CD8-positive, alpha-beta memory T cell (primary cell): Measurements from ENCODE around the gene RND2. TPM values are rescaled to one million over a fixed set of nuclear protein-coding genes. Genes with fewer than 3 reads are reported as not detected.
"Not testable (repeated sequence)": the region's sequence is repeated elsewhere in the genome, so short reads cannot be mapped to it uniquely, and the experiment has no call there.

Experiments
- CTCF ChIA-PET: fragments of 350-600 bp; sonication (Branson Sonifier 250); formaldehyde crosslinking; loops from one replicate; lab custom pipeline; 2021; ENCODE audit warnings: antibody characterized with exemption; lab: Charles Lee
- POLR2A ChIA-PET: fragments of 350-600 bp; sonication (Branson Sonifier 250); formaldehyde crosslinking; loops from one replicate; lab custom pipeline; 2021; ENCODE audit warnings: antibody characterized with exemption; lab: Charles Lee
- DNase-seq, 5 donors: peaks; one replicate each; pipeline versions ENCODE4 v3.0.0 to v3.0.0-alpha.2; 2020 to 2022; ENCODE audit warnings: mixed read lengths in 1 of 5
- H3K27ac ChIP-seq: one replicate; pipeline ENCODE4 v1.7.0; 2013; ENCODE audit warnings: low read depth, mild to moderate bottlenecking, low read length, moderate library complexity
- H3K27me3 ChIP-seq: 2 replicates; pipeline ENCODE4 v1.7.0; 2013; ENCODE audit warnings: low read length, mild to moderate bottlenecking; ENCODE audit not compliant: insufficient read depth, poor library complexity, severe bottlenecking
- H3K36me3 ChIP-seq: 2 replicates; pipeline ENCODE4 v1.7.0; 2013; ENCODE audit warnings: mild to moderate bottlenecking, low read length, moderate library complexity; ENCODE audit not compliant: insufficient read depth
- H3K4me1 ChIP-seq: 2 replicates; pipeline ENCODE4 v1.7.0; 2013; ENCODE audit warnings: mild to moderate bottlenecking, low read length, moderate library complexity; ENCODE audit not compliant: insufficient read depth
- H3K4me3 ChIP-seq: 2 replicates; pipeline ENCODE4 v1.7.0; 2013; ENCODE audit warnings: mild to moderate bottlenecking, low read length
- H3K9me3 ChIP-seq: 2 replicates; pipeline ENCODE4 v1.7.0; 2013; ENCODE audit warnings: mild to moderate bottlenecking, low read length
- H3K27ac Mint-ChIP-seq, 8 donors: one replicate each; pipeline ENCODE4 v1.8.0; 2020 to 2021; ENCODE audit warnings: mixed read lengths in 8 of 8, mild to moderate bottlenecking in 6 of 8, inconsistent platforms in 3 of 8, moderate library complexity in 3 of 8
- H3K27me3 Mint-ChIP-seq, 2 donors: one replicate each; pipeline ENCODE4 v1.8.0; 2020 to 2021; ENCODE audit warnings: mixed read lengths in 2 of 2, mild to moderate bottlenecking in 1 of 2, moderate library complexity in 1 of 2
- H3K36me3 Mint-ChIP-seq, 3 donors: one replicate each; pipeline ENCODE4 v1.8.0; 2020 to 2021; ENCODE audit warnings: mixed read lengths in 3 of 3, inconsistent platforms in 1 of 3, mild to moderate bottlenecking in 1 of 3
- H3K4me1 Mint-ChIP-seq, 3 donors: one replicate each; pipeline ENCODE4 v1.8.0; 2020 to 2021; ENCODE audit warnings: mixed read lengths in 3 of 3, inconsistent platforms in 1 of 3, mild to moderate bottlenecking in 1 of 3
- H3K4me3 Mint-ChIP-seq, 7 donors: one replicate each; pipeline ENCODE4 v1.8.0; 2020 to 2021; ENCODE audit warnings: mixed read lengths in 7 of 7, mild to moderate bottlenecking in 6 of 7, moderate library complexity in 4 of 7, inconsistent platforms in 2 of 7
- H3K9me3 Mint-ChIP-seq, 5 donors: one replicate each; pipeline ENCODE4 v1.8.0; 2020 to 2022; ENCODE audit warnings: mixed read lengths in 5 of 5, mild to moderate bottlenecking in 3 of 5, moderate library complexity in 2 of 5, inconsistent platforms in 1 of 5
- polyA plus RNA-seq: library from polyadenylated mRNA; unstranded; fragments of 300-500 nt; fragmentation: Illumina TruSeq; gene quantifications from one replicate; pipeline ENCODE4 v1.2.3, GENCODE V29; 2021
- total RNA-seq, 2 experiments: library from RNA; stranded (reverse); gene quantifications; one replicate each; pipeline ENCODE4 v1.2.3, GENCODE V29; 2021

Gene RND2, protein sequence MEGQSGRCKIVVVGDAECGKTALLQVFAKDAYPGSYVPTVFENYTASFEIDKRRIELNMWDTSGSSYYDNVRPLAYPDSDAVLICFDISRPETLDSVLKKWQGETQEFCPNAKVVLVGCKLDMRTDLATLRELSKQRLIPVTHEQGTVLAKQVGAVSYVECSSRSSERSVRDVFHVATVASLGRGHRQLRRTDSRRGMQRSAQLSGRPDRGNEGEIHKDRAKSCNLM
- total RNA-seq = under 1 TPM; 0.04 to 0.22 TPM
- polyA plus RNA-seq = not detected

DNA sequence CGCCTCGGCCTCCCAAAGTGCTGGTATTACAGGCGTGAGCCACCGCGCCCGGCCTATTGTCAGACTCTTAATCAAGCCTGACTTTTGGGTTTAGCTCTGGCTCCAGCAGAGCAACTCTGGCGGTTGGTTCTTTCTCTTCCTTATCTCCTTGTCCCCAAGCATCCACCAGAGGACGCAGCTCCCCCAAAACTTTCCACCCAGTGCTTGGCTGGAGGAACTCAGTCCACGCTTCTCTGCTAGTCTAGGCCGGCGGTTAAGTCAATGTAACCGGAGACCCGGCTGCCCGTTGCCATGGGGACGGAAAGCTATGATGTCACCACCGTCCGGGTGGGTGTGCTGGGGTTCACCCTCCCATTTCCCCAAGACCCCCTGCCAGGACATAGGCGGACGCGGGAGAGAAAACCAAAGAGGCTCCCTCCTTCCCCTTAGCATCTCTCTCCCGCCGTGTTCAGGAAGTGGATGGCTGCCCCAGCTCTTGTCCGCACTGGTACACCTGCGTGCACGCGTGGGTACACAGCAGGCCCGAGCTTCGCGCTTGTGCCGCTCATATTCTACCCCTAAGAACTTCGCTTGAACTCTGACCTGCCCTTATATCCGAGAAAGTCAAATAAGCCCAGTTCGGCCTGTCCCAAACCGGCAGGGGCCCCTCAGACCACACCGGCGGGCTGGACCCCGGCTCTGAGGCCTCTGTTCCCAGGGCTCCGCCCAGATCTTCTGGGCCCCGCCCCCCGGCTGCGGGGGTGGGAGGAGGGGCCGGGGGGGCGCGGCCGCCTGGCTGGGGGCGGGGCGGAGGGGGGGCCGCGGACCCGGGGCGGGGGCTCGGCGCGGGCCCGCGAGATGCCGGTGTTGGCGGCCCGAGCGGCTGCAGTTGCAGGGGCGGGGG is at the start of gene RND2:
Gene RND2, plus strand, starts transcription at position 825 of the 883 bp plus-strand sequence. CDS start 117 bp downstream, outside the sequence.
- peak; percentile 67 to 94 (median 77) for DNase-seq
- H3K36me3 ChIP-seq = no peaks in the 10 kb centered on the region
- no peaks in the 10 kb centered on the region for H3K9me3 Mint-ChIP-seq
- peak within 1 kb of the TSS; percentile 78 to 96 (median 94) for H3K27ac Mint-ChIP-seq
- peaks cover 14 to 34% (median 27%) of the 10 kb centered on the region in 3 donors for H3K4me1 Mint-ChIP-seq
- peak within 1 kb of the TSS; percentile 97 for H3K4me3 ChIP-seq
- H3K4me1 ChIP-seq = peaks cover 22% of the 10 kb centered on the region
- peak within 1 kb of the TSS; percentile 87 to 97 (median 92) for H3K4me3 Mint-ChIP-seq
- H3K27me3 ChIP-seq = no peaks in the 10 kb centered on the region
- H3K27me3 Mint-ChIP-seq = peaks cover 0 to 1% of the 10 kb centered on the region in 2 donors
- H3K27ac ChIP-seq = peak within 1 kb of the TSS; percentile 84
- POLR2A ChIA-PET = interaction anchor here (0.7 to 2.9 kb wide), 5 partner anchors 18 to 336 kb away, joined by 3 to 23 read pairs (median 3); partner anchors contain the start of genes IFI35, NBR1 and RPL27
- H3K9me3 ChIP-seq = no peaks in the 10 kb centered on the region
- H3K36me3 Mint-ChIP-seq = peaks cover 0 to 3% (median 0%) of the 10 kb centered on the region in 3 donors
- CTCF ChIA-PET = interaction anchor here (0.9 to 2.1 kb wide), 7 partner anchors 9 to 459 kb away, joined by 3 to 16 read pairs (median 5); partner anchors contain the start of genes DHX8, IFI35, NBR1 and RPL27

DNA sequence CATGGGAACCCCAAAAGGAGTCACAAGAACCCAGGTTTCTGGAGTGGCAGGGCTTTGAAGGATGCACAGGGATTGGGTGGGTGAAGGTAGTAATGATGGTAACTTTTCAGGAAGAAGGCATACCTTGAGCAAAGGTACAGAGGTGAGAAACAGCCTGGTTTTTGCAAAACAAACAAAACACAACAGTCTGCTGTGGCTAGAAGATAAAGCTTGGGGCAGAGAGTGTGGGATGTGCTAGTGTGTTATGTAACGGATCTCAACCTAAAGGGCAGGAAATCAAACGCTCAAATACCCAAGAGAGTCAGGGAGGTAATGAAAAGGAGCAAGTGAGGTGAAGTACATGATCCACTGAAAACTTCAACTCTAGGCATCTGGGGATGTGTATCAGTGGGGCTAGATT is 49.8 kb upstream of the RND2 start:
- Histone ChIP-seq H3K27ac (no peak overlapping the region), H3K27me3 (no peaks in the 10 kb centered on the region), H3K4me3 (no peak overlapping the region), H3K4me1 (peaks cover 7% of the 10 kb centered on the region), H3K9me3 (no peaks in the 10 kb centered on the region), H3K36me3 (no peaks in the 10 kb centered on the region)
- Mint-ChIP-seq H3K27ac (no peak overlapping the region), H3K36me3 (peaks cover 0 to 3% (median 0%) of the 10 kb centered on the region in 3 donors), H3K27me3 (peaks cover 0 to 3% of the 10 kb centered on the region in 2 donors), H3K9me3 (no peaks in the 10 kb centered on the region), H3K4me1 (peaks cover 6 to 11% (median 11%) of the 10 kb centered on the region in 3 donors), H3K4me3 (peak overlapping the region in 2 of 7 donors; percentile 4 to 47)
- CTCF ChIA-PET = no interaction called here
- POLR2A ChIA-PET = no interaction called here
- DNase-seq = no peak

DNA sequence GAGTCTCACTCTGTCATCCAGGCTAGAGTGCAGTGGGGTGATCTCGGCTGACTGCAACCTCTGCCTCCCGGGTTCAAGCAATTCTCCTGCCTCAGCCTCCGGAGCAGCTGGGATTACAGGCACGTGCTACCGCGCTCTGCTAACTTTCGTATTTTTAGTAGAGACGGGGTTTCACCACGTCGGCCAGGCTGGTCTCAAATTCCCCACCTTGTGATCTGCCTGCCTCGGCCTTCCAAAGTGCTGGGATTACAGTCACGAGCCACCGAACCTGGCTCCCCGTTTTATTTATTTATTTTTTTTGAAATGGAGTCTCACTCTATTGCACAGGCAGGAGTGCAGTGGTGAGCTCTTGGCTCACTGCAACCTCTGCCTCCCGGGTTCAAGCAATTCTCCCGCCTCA is 49.3 kb upstream of the RND2 start:
- H3K4me3 ChIP-seq, H3K4me1 ChIP-seq, H3K36me3 Mint-ChIP-seq, CTCF ChIA-PET, H3K36me3 ChIP-seq, POLR2A ChIA-PET, H3K27ac ChIP-seq, H3K9me3 Mint-ChIP-seq, DNase-seq, H3K27me3 Mint-ChIP-seq, H3K27me3 ChIP-seq, H3K9me3 ChIP-seq, H3K27ac Mint-ChIP-seq: not testable (repeated sequence)
- Mint-ChIP-seq H3K4me1 (peaks cover 8 to 14% (median 14%) of the 10 kb centered on the region in 3 donors), H3K4me3 (peak overlapping the region in 1 of 7 donors; percentile 47)

DNA sequence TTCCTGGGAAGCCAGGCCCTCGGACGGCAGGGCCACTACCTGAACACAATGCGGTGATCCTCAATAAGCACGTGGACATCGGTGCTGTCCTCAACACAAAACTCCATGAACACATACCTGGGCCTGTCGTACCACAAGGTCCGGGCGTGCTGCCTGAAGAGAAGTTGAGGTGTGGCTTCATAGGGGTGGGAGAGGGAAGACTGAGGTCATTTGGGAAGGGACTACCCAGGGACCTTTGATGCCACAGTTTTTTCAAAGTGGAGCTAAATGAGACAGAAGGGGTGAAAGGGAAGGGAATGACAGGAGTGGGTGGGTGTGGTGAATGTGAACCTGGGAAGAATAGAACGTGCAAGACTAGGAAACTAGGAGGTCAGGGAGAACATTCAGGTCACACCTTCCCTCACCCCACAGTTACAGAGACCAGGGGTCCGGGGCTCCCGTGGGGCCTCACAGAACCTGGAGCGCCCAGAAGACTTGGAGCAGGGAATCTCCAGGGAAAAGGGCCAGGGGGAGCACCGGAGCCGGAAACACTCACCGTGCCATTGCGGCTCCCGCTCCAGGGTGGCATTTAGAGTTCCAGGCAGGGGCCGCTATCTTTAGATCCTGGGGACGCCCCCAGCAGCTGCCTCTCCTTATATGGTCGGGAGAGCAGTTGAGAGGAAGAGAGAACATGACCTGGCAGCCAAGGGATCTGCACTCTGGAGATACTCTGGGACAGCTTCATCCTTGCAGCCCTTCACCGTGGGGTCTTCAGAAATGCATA is 45.3 kb upstream of the RND2 start, which contains the start of gene PTGES3L:
Gene PTGES3L, minus strand, starts transcription at position 570 of the 763 bp plus-strand sequence. Its CDS starts 27 bp downstream, at position 543.
- Mint-ChIP-seq H3K9me3 (no peaks in the 10 kb centered on the region), H3K27ac (peak within 1 kb of the TSS; percentile 76 to 99 (median 98)), H3K27me3 (peaks cover 0 to 5% of the 10 kb centered on the region in 2 donors), H3K36me3 (peaks cover 0 to 25% (median 0%) of the 10 kb centered on the region in 3 donors), H3K4me1 (peaks cover 24 to 39% (median 30%) of the 10 kb centered on the region in 3 donors), H3K4me3 (peak within 1 kb of the TSS; percentile 89 to 99 (median 97))
- peak in 2 of 5 donors; percentile 5 to 6 for DNase-seq
- H3K9me3 ChIP-seq = no peaks in the 10 kb centered on the region
- H3K27ac ChIP-seq = peak within 1 kb of the TSS; percentile 70
- ChIA-PET POLR2A (interaction anchor here (1.0 kb wide), 1 partner anchor 18 kb away, joined by 3 read pairs; the partner anchor contains the start of gene RPL27), CTCF (interaction anchor here (1.8 to 3.5 kb wide), 2 partner anchors 10 to 18 kb away, joined by 3 to 12 read pairs; partner anchors contain the start of gene RPL27)
- peaks cover 20% of the 10 kb centered on the region for H3K4me1 ChIP-seq
- no peaks in the 10 kb centered on the region for H3K36me3 ChIP-seq
- H3K4me3 ChIP-seq = peak within 1 kb of the TSS; percentile 88
- H3K27me3 ChIP-seq = no peaks in the 10 kb centered on the region

DNA sequence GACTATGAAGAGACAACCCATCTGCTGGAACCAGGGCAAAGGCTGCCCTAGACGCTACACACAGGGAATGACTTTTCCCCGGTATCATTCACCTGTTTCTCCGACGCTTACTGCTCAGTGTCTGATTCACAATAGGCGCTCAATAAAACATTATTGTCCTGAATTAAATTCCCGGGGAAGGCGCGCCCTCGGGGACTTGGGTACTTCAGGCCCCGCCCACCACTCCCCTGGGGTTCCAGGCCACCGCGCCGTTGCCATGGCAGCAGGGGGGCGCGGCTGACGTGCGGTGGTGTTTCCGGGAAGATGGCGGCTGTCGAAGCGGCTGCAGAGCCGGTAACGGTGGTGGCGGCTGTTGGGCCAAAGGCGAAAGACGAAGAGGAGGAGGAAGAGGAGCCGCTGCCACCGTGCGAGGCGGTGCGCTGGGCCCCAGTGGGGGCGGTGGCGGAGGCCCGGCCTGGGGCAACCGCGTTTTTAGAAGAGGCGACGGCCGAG is 44.7 kb upstream of the RND2 start, which contains the start of gene RUNDC1:
Gene RUNDC1, plus strand, starts transcription at position 292 of the 492 bp plus-strand sequence. Its CDS starts 12 bp downstream, at position 304.
- Mint-ChIP-seq H3K27me3 (peaks cover 0 to 5% of the 10 kb centered on the region in 2 donors), H3K27ac (peak within 1 kb of the TSS; percentile 76 to 99 (median 98)), H3K36me3 (peaks cover 0 to 30% (median 2%) of the 10 kb centered on the region in 3 donors), H3K4me1 (peaks cover 27 to 44% (median 34%) of the 10 kb centered on the region in 3 donors), H3K4me3 (peak within 1 kb of the TSS; percentile 89 to 99 (median 97)), H3K9me3 (no peaks in the 10 kb centered on the region)
- Histone ChIP-seq H3K4me1 (peaks cover 20% of the 10 kb centered on the region), H3K9me3 (no peaks in the 10 kb centered on the region), H3K27me3 (no peaks in the 10 kb centered on the region), H3K4me3 (peak within 1 kb of the TSS; percentile 88), H3K36me3 (no peaks in the 10 kb centered on the region), H3K27ac (peak within 1 kb of the TSS; percentile 70)
- POLR2A ChIA-PET = interaction anchor here (1.0 kb wide), 2 partner anchors 17 to 18 kb away, joined by 3 to 10 read pairs; partner anchors contain the start of gene RPL27
- peak; percentile 86 to 94 (median 89) for DNase-seq
- CTCF ChIA-PET = interaction anchor here (0.6 to 3.5 kb wide), 4 partner anchors 10 to 44 kb away, joined by 3 to 12 read pairs (median 3); partner anchors contain the start of gene RPL27

DNA sequence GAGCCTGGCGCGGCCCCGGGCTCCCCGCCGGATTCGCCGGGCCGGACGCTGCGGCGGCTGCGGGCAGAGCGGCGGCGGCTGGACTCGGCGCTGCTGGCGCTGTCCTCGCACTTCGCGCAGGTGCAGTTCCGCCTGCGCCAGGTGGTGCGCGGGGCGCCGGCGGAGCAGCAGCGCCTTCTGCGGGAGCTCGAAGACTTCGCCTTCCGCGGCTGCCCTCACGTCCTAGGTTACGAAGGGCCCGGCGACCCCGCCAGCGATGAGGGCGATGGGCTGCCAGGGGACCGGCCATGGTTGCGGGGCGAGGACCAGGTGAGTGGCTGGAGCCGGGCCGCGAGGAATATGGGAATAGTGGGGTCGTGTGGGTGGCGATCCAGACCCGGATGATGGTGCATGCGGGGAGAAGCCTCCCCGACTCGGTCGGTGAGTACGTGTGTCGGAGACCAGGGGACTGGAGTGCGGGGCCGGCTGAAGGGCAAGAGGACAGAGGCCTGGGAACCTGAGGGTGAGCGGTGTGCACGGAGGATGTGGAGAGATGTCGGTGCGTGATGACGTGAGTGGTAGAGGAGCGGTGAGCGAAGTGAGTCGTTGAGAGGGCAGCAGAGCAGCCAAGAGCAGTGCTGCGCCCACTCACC is 44.1 kb upstream of the RND2 start:
- Mint-ChIP-seq H3K36me3 (peaks cover 0 to 34% (median 2%) of the 10 kb centered on the region in 3 donors), H3K27me3 (peaks cover 0 to 5% of the 10 kb centered on the region in 2 donors), H3K4me3 (peak overlapping the region; percentile 89 to 99 (median 96)), H3K4me1 (peaks cover 27 to 49% (median 34%) of the 10 kb centered on the region in 3 donors), H3K27ac (peak overlapping the region; percentile 76 to 99 (median 96)), H3K9me3 (no peaks in the 10 kb centered on the region)
- Histone ChIP-seq H3K4me3 (peak overlapping the region; percentile 88), H3K27ac (peak overlapping the region; percentile 70), H3K4me1 (peaks cover 20% of the 10 kb centered on the region), H3K36me3 (no peaks in the 10 kb centered on the region), H3K9me3 (no peaks in the 10 kb centered on the region), H3K27me3 (no peaks in the 10 kb centered on the region)
- DNase-seq = peak; percentile 42 to 65 (median 59)
- POLR2A ChIA-PET = interaction anchor here (1.0 kb wide), 1 partner anchor 17 kb away, joined by 10 read pairs; the partner anchor contains the start of gene RPL27
- CTCF ChIA-PET = interaction anchor here (0.6 to 3.5 kb wide), 3 partner anchors 10 to 44 kb away, joined by 3 to 12 read pairs (median 3); partner anchors contain the start of gene RPL27
